Fibroblast of the aortic adventitia (primary cell): Measurements from ENCODE around the gene ATG12. TPM values are rescaled to one million over a fixed set of nuclear protein-coding genes. Genes with fewer than 3 reads are reported as not detected.

Source experiments
- DNase-seq: peaks from one replicate; pipeline ENCODE4 v3.0.0-alpha.2; 2010; ENCODE audit warnings: low read depth
- H3K4me3 ChIP-seq: 2 replicates; pipeline ENCODE4 v1.5.1; 2011; ENCODE audit warnings: low read depth, mild to moderate bottlenecking, control low read depth, low read length, moderate library complexity
- CTCF ChIP-seq: IDR thresholded peaks from 2 replicates; pipeline ENCODE4 v1.5.1; 2011; ENCODE audit warnings: mild to moderate bottlenecking, low read length, control low read depth, inconsistent platforms; ENCODE audit not compliant: insufficient read depth
- total RNA-seq: library from RNA; depleted of rRNA; stranded (reverse); fragments of >200 nt; gene quantifications from 2 replicates; pipeline ENCODE4 v1.2.3, GENCODE V29; 2012; ENCODE audit warnings: low replicate concordance

ATG12 gene
- total RNA-seq, 1 donor = 105 TPM

- DNase-seq = no peak
- TF ChIP-seq CTCF = no peak
- no peak overlapping the region for H3K4me3 ChIP-seq
These were observed 31.1 kb upstream of the ATG12 start for GRCh38 chr5:115872447-115872846.

GRCh38 chr5:115869256-115869795, 28.0 kb upstream of the ATG12 start:
- H3K4me3 ChIP-seq = no peak overlapping the region
- no peak for DNase-seq
- TF ChIP-seq CTCF = no peak

- no peak for TF ChIP-seq CTCF
- H3K4me3 ChIP-seq = no peak overlapping the region
- peak; percentile 65 for DNase-seq
These were observed 18.0 kb upstream of the ATG12 start for GRCh38 chr5:115859378-115859777.

DNA sequence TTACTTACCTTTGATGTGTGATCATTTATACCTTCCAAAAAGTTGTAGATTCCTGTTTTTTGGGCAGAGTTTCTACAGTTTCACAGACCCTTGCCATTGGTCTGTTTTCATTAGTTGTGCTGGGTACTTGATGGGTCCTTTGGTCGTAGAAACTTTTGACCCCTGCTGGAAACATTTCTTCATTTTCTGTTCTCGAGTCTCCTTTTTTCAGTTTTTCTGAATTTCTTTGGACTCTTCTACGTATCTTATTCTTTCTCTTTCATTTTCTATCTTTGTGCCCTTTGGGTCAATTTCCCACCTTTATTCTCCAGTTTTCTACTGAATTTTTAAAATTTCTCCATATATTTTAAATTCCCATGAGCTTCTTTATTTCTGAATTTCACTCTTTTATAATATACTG, 17.0 kb upstream of the ATG12 start:
- no peak for DNase-seq
- no peak overlapping the region for H3K4me3 ChIP-seq
- TF ChIP-seq CTCF = no peak

GRCh38 chr5:115857626-115858349, 16.4 kb upstream of the ATG12 start:
- TF ChIP-seq CTCF = no peak
- peak; percentile 60 for DNase-seq
- no peak overlapping the region for H3K4me3 ChIP-seq

DNA sequence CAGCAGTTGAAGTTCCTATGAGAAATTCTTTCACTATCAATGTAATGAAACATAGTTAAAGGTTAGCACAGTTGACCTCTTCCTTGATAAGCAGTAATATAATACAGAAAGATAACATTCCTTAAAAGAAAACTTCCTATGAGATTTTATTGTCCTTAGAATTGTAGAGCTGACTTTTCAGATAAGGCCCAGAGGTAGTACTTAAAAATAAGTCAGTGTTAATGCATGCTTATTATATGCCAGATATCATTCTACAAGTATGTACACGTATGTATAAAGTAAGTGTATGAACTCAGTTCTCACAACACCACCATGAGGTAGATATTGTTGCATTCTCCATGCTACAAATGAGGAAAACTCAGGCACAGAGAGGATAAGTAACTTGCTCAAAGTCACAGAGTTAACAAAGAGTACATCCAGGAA, 15.7 kb upstream of the ATG12 start:
- no peak overlapping the region for H3K4me3 ChIP-seq
- no peak for DNase-seq
- TF ChIP-seq CTCF = no peak
